RPMI7951 (cell line): ENCODE data around the gene TSNAXIP1. TPM values are rescaled to one million over a fixed set of nuclear protein-coding genes. Genes with fewer than 3 reads are reported as not detected.
A peak's percentile ranks its signal among the peaks of the same experiment; 100 is the strongest.
"Not testable (repeated sequence)": the region's sequence is repeated elsewhere in the genome, so short reads cannot be mapped to it uniquely, and the experiment has no call there.

ENCODE experiments used
- DNase-seq: peaks from one replicate; pipeline ENCODE4 v3.0.0-alpha.2; 2012; ENCODE audit warnings: low read depth
- total RNA-seq: library from RNA; depleted of rRNA; stranded (reverse); fragments of >200 nt; shearing (Covaris generic); gene quantifications from 2 replicates; pipeline ENCODE4 v1.2.3, GENCODE V29; 2014

TSNAXIP1 gene
- total RNA-seq, 1 experiment from 2014 or later = not detected

DNA sequence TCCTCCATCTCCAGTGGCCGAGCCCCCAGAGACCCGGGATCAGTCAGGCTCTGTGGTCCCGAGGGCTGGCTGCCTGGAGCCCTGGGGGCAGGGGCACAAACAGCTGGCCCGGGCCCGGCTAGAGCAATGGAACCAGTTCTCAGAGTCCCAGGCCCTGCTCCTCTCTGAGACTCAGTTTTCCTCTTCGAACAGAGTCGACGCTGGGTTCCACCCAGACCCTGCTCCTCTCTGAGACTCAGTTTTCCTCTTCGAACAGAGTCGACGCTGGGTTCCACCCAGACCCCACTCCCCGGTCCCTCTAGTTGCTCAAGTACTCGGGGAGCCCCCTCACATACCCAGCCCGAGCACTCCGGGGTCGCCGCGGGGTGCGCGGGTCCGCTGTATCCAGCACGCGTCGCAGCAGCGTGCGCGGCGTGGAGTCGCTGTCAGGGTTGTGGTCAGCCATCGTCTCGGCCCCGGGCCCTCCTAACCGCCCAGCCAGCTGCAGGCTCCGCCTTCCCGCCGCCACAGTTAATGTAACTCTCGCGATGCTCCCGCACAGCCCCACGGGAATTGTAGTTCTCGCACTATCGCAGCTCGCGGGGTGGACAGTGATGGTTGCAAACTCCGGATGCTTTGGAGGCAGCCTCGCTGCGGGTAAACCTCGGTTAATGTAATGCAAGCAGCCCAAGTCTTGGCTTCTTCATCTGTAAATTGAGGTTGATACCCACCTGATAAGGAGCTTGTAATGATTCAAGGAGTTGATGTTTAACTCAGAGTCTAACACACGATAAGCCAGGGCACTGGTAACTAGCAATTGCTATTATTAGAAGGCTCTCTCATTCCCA, 26.9 kb downstream of the TSNAXIP1 start:
- peak; percentile 86 for DNase-seq

DNA sequence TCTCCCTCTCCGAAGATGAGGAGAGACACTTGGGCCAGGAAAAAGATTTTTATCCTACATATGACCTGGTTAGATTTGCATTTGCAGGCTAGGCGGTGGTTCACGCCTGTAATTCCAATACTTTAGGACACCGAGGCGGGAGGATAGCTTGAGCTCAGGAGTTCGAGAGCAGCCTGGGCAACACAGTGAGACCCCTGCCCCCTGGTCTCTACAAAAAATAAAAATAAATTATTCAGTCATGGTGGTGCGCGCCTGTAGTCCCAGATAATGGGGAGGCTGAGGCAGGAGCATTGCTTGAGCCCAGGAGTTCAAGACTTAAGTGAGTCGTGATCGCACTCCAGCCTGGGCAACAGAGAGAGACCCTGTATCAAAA, 27.5 kb downstream of the TSNAXIP1 start:
- DNase-seq = no peak

DNA sequence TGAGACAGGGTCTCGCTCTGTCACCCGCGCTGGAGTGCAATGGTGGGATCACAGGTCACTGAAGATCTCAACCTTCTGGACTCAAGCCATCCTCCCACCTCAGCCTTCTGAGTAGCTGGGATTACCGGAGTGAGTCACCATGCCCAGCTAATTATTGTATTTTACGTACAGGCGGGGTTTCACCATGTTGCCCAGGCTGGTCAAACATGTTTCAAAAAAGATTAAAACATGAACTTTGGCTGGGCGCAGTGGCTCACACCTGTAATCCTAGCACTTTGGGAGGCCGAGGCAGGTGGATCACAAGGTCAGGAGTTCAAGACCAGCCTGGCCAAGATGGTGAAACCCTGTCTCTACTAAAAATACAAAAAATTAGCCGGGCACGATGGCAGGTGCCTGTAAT, 30.5 kb downstream of the TSNAXIP1 start:
- DNase-seq = not testable (repeated sequence)

GRCh38 chr16:67837811-67838210, 31.1 kb downstream of the TSNAXIP1 start:
- no peak for DNase-seq

DNA sequence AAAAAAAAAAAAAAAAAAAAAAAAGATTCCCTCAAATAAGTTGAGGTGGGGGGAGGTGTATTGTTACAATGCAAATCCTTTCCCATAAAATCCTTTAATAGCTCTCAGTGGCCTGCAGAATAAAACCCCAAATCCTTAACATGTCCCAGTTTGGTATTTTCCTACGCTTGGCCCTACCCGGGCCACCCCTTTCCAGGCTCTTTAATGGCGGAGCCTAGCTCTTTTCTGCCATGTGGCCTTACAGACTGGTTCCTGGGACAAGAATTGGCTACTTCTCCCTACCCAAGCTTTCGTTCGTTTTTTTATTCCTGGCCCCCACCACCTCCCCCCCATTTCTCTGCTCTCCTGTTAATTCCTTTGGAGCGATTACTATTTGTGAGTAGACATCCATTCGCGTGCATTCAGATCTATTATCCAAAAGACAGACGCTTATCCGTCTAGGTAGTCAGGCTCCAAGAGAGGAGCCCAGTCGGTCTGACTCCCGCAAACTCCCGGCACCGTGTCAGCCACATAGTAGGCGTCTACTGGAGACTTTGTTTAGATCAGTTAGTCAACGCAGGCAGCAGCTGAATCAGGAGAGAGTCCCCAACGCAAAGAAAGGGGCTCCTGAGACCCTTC, 34.6 kb downstream of the TSNAXIP1 start:
- DNase-seq = no peak

DNA sequence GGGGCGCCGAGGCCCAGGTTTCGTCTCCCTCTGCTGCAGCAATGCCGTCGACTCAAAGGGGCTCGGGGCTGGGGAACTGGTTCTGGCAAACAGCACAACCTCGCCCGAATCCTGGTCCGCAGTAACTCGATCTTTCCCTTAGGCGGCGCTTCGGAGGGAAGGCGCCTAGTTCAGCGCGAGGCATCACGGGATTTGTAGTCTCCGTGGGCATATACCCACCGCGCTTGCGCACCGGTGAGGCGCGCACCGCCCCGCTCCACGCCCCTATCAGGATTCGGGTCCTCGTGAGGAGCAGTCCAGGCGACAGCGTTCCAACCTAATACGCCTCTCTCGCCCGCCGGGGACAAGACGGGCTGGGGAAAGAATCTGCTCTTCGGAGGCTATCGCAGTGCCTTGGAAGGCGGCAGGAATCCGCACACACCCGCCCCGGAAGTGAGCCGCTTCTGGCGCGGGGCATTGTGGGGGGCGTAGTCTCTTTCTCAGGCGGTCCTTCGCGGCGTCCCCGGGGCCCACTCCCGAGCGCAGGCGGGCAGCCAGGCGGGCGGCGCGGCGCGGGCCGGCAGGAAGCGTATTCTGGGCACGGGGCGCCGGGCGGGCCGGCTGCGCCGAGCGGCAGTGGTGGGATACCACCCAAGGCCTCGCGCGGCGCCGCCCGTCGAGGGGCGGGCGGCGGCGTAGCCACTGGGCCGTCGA, 35.3 kb downstream of the TSNAXIP1 start, which contains the start of gene THAP11:
THAP11 (plus strand) TSS at position 505 of the 693 bp plus-strand sequence. CDS start 235 bp downstream, outside the sequence.
- peak; percentile 91 for DNase-seq

DNA sequence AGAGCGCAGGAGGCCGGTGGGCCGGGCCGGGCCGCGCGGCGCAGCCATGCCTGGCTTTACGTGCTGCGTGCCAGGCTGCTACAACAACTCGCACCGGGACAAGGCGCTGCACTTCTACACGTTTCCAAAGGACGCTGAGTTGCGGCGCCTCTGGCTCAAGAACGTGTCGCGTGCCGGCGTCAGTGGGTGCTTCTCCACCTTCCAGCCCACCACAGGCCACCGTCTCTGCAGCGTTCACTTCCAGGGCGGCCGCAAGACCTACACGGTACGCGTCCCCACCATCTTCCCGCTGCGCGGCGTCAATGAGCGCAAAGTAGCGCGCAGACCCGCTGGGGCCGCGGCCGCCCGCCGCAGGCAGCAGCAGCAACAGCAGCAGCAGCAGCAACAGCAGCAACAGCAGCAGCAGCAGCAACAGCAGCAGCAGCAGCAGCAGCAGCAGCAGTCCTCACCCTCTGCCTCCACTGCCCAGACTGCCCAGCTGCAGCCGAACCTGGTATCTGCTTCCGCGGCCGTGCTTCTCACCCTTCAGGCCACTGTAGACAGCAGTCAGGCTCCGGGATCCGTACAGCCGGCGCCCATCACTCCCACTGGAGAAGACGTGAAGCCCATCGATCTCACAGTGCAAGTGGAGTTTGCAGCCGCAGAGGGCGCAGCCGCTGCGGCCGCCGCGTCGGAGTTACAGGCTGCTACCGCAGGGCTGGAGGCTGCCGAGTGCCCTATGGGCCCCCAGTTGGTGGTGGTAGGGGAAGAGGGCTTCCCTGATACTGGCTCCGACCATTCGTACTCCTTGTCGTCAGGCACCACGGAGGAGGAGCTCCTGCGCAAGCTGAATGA, 36.0 kb downstream of the TSNAXIP1 start:
- DNase-seq = peak; percentile 69

DNA sequence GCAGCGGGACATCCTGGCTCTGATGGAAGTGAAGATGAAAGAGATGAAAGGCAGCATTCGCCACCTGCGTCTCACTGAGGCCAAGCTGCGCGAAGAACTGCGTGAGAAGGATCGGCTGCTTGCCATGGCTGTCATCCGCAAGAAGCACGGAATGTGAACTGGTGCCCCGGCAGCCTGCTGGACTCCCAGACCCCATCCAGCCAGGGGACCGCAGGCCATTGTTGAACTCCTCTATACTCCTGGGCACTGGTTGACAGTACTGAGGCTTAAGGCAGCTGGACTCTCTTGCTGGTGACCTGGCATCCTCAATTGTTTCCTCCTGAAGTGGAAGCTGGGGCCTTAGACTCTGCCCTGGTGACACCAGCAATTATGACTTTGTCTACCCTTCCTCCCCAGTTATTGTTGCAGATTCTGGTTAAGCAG, 36.7 kb downstream of the TSNAXIP1 start:
- DNase-seq = no peak

GRCh38 chr16:67844497-67844896, 37.8 kb downstream of the TSNAXIP1 start:
- no peak for DNase-seq

DNA sequence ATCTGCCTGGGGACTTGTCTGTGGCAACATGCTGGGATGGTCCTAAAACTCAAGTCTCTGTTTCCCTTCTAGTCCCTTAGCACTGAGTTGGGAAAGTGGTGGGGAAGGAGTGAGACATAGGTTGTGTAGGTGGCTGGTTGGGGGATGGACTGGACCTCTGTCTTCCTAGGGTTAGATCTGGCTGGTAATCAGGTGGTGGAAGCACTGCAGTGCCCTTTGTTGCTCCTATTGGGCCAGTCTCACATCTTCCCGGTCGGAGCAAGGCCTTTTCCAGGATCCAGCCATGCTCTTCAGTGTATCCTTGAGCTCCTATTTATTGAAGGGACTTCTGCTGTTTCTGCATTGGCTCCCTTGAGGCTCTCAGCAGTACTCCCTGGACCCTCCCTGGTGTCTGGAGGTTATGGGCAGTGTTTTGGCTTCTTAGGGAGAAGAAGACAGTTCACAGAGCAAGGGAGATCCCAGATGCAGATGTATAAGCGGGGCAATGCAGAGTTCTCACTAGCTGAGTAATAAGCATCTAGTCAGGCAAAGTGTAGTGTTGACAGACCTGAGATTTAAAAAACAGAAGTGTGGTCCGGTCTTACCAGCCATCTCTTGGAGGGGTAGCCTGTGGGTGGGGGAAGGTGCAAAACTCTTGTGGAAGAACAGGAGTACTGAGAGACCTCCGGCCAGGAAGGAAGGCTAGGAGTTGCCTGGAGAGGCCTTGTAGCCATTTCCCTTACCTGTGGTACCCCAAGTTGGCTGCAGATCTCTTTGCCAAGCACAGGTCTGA, 38.8 kb downstream of the TSNAXIP1 start:
- DNase-seq = no peak

DNA sequence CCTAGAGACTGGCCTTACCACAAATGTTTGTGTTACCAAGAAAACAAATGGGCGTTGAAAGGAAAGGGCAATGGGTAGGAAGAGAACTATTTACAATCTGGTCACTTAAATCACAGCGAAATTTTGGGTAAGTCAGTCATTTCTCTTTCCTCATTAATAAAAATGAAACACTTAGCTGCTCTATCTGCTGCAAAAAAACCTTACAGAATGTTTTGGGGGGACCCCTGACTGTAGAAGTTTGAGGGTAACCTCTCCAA, 39.3 kb downstream of the TSNAXIP1 start:
- DNase-seq = no peak

DNA sequence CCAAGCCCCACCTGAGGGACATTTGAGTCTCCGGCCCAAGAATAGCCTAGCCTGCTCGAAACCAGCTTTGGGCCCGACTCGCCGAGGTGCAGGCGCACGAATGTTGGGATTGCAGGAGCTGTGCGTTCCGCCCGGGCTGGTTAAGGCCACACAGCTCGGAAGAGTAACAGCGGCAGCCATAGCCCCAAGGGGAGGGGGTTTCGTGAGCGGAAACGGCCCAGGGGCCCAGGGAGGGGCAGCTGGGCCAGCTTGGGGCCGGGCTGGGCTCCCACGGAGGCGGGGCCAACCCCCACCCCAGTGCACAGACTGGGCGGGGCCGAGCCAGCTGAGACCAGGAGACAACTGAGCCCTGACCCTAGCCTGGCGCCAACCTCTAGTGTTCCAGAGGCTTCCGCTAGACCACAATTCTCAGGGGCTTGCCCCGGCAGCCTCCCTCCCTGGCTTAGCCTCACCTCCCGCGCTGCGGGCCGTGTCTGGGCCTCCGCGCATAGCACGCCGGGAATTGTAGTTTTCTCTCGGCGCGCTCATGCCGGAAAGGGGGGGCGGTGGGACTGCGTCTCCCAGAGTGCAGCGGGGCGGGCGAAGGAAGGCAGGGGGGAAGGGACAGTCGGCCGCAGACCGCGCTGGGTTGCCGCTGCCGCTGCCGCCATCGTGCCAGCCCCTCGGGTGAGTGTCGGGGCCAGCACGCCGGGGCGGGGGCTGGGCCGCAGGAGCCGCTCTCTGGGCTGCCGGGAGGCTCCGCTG, 39.8 kb downstream of the TSNAXIP1 start, which contains the start of gene NUTF2:
NUTF2 (plus strand) TSS at position 614 of the 744 bp plus-strand sequence. CDS start 18,198 bp downstream, outside the sequence.
- DNase-seq = peak; percentile 93

DNA sequence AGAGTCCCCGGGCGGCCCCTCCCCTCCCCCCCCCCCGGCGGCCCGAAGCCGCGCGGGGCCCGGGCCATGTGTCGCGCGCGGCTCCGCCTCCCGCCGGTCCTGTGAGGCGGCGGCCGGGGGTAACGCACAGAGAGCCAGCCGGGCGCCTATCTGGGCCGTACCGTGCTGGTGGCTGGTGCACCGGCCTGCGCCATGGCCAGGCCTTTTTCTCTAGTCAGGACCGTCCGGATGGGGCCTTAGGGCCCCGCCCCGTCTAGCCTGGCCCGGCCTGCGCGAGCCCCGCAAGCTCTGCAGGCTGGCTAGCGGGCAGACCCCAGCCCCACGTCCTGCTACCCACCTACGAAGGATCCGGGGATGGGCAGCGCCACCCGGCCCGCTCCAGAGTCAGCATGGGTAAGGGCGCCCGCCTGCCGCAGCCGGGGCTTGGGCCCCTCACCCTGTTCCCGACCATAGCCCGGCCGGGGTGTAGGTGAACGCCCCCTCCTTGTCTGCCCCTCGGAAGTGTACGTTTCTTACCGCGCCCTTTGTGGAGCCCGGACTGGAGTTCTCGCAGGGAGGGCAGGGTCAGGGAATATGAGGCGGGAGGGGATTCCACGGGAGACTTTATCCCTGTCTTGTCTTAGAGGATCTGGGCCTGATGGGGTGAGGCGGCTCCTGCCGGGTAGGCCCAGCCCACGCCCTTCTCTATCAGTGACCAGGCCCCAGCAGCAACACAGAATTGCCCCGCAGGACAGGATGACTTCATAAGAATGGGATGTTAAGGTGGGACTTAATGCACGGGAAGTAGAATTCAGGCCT, 40.6 kb downstream of the TSNAXIP1 start, which contains the start of gene CENPT:
CENPT (minus strand) TSS at position 630 of the 798 bp plus-strand sequence. CDS start 13,834 bp downstream, outside the sequence.
- DNase-seq = peak; percentile 73

- no peak for DNase-seq
Measured at GRCh38 chr16:67848118-67848517, 41.4 kb downstream of the TSNAXIP1 start.

DNA sequence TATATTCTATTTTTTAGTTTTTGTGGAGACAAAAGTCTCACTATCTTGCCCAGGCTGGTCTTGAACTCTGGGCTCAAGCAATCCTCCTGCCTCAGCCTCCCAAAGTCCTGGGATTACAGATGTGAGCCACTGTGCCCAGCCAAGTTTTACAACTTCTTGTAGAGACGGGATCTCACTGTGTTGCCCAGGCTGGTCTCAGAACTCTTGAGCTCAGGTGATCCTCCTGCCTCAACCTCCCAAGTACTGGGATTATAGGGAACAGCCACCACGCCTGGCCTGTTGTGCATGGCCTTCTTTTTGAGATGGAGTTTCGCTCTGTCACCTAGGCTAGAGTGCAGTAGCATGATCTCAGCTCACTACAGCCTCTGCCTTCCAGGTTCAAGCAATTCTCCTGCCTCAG, 47.0 kb downstream of the TSNAXIP1 start:
- DNase-seq = no peak

DNA sequence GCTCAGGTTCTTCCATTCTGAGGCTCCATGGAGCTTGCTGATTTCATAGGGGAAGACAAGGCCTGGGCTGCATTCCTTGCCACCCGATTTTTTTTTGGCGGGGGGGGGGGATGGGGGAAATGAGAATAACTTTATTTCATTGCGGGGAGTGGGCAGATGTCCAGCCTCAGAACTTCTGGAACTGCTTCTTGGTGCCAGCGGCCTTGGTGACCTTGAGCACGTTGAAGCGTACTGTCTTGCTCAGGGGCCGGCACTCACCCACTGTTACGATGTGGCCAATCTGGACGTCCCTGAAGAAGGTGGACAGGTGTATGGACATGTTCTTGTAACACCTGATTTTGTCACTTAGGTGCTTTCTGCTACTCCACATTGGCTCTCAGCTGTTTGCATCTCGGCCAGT, 49.1 kb downstream of the TSNAXIP1 start:
- no peak for DNase-seq

DNA sequence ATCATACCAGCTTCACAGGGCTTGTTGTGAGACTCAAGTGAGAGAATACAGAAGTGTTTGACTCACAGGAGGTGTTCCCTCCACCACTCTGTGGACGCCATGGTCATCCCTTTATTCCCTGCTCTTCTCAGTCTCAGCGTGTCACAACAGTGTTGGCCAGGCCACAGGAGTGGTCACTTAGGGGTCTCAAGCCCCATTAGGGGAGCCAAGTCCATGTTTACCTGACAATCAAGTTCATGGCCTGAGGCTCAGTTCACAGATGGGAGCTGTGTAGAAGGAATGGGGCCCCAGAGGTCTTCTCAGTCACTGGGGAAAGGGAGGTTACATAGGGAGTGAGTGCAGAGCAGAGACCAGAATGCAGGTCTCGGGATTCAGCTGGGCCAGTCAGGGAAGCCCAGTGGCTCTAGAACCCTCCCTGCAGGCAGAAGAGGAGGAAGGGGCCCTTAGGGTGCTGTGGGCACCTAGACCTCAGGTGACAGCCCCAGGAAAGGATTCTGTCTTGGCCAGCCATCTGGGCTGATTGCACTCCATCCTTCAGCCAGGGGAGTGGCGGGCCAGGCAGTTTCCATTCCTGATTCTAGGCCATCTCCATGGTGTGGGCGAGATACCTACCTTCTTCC, 50.3 kb downstream of the TSNAXIP1 start:
- DNase-seq = no peak

GRCh38 chr16:67857547-67858233, 51.0 kb downstream of the TSNAXIP1 start:
- peak; percentile 89 for DNase-seq
